ENCODE data around the gene CHGA. TPM values are rescaled to one million over a fixed set of nuclear protein-coding genes. Genes with fewer than 3 reads are reported as not detected.

The CHGA gene
- total and polyA plus RNA-seq, 2 of the 13 experiments (the other 11 are each of a cell fraction or from before 2014, with no cell fraction given) = not detected

GRCh38 chr14:92877757-92878431 lies 45.1 kb upstream of the CHGA start (continued):
- TF ChIP-seq ZNF34 (CRISPR knock-in tag; IDR thresholded peaks at IDR 0.05; ENCODE audit: borderline replicate concordance) (no peak), ZNF710 (CRISPR knock-in tag; IDR thresholded peaks at IDR 0.05; ENCODE audit: borderline replicate concordance) (peak; percentile 67; the same call in 1 of the 2 replicates), MIXL1 (CRISPR knock-in tag; IDR thresholded peaks at IDR 0.05) (0 out of 2 replicates have a peak, but pooled peaks have one; percentile 18), KAT2B (IDR thresholded peaks at IDR 0.05; ENCODE audit: borderline replicate concordance, low read depth, low read length) (no peak), SMAD1 (CRISPR knock-in tag; IDR thresholded peaks at IDR 0.05; ENCODE audit: borderline replicate concordance, low read depth) (peak; percentile 58; the same call in 1 of the 2 replicates), AHDC1 (CRISPR knock-in tag; IDR thresholded peaks at IDR 0.05; ENCODE audit: borderline replicate concordance) (peak; percentile 53; the same call in 1 of the 2 replicates), MXD4 (CRISPR knock-in tag; IDR thresholded peaks at IDR 0.05) (no peak), ZNF574 (CRISPR knock-in tag; IDR thresholded peaks at IDR 0.05) (peak; percentile 28; the same call in 1 of the 2 replicates), ZNF558 (CRISPR knock-in tag; IDR thresholded peaks at IDR 0.05; ENCODE audit: borderline replicate concordance) (no peak), ZFP36L1 (CRISPR knock-in tag; IDR thresholded peaks at IDR 0.05) (no peak), CC2D1A (CRISPR knock-in tag; IDR thresholded peaks at IDR 0.05) (no peak), PHF21A (CRISPR knock-in tag; IDR thresholded peaks at IDR 0.05) (peak; percentile 82), NCOR1 (IDR thresholded peaks at IDR 0.05; ENCODE audit: borderline replicate concordance, low read length) (no peak; the same call in 1 of the 2 replicates), ZNF513 (CRISPR knock-in tag; conservative IDR thresholded peaks at IDR 0.05) (no peak), TCF12 (IDR thresholded peaks at IDR 0.05) (no peak), TCF12 (CRISPR knock-in tag; IDR thresholded peaks at IDR 0.05) (0 out of 2 replicates have a peak, but pooled peaks have one; percentile 33), ZBTB8A (CRISPR knock-in tag; IDR thresholded peaks at IDR 0.05; ENCODE audit: borderline replicate concordance, low read depth) (no peak)
